Activated CD4-positive, CD25-positive, alpha-beta regulatory T cell treated with anti-CD3 and anti-CD28 coated beads, Interleukin-2, amount 50 U/mL, for 72 hours (primary cell): Measurements from ENCODE around the gene RBMXL2.

ENCODE experiments used
- DNase-seq: peaks from one replicate; pipeline ENCODE4 v3.0.0; 2021

RBMXL2 gene

GRCh38 chr11:7088921-7089320, at the start of gene RBMXL2:
Gene RBMXL2 (plus strand): TSS chr11:7088998. CDS start chr11:7089121, 123 bp downstream.
- no peak for DNase-seq

GRCh38 chr11:7046474-7047175, 42.2 kb upstream of the RBMXL2 start:
- DNase-seq, result no peak

- no peak for DNase-seq
These were observed 38.6 kb upstream of the RBMXL2 start for GRCh38 chr11:7050191-7050590.

GRCh38 chr11:7056828-7057513, 31.8 kb upstream of the RBMXL2 start:
- DNase-seq, result no peak

- no peak for DNase-seq
These were observed 31.2 kb upstream of the RBMXL2 start for GRCh38 chr11:7057641-7058040.

GRCh38 chr11:7060868-7061267, 27.9 kb upstream of the RBMXL2 start:
- no peak for DNase-seq

GRCh38 chr11:7062534-7062933, 26.3 kb upstream of the RBMXL2 start:
- DNase-seq, result no peak

- no peak for DNase-seq
These were observed 16.3 kb upstream of the RBMXL2 start for GRCh38 chr11:7072401-7073028.

GRCh38 chr11:7077101-7077500, 11.7 kb upstream of the RBMXL2 start:
- DNase-seq, result no peak

GRCh38 chr11:7079545-7080135, 9.2 kb upstream of the RBMXL2 start:
- DNase-seq, result no peak

- no peak for DNase-seq
These were observed 7.9 kb upstream of the RBMXL2 start for GRCh38 chr11:7080900-7081299.

- DNase-seq, result no peak
These were observed 7.4 kb upstream of the RBMXL2 start for GRCh38 chr11:7081441-7081840.

- DNase-seq, result no peak
These were observed 792 bp downstream of the RBMXL2 start for GRCh38 chr11:7089328-7090251.

GRCh38 chr11:7098235-7098832, 9.5 kb downstream of the RBMXL2 start:
- no peak for DNase-seq

GRCh38 chr11:7115780-7116179, 27.0 kb downstream of the RBMXL2 start:
- no peak for DNase-seq

- DNase-seq, result no peak
These were observed 27.6 kb downstream of the RBMXL2 start for GRCh38 chr11:7116370-7116769.

- no peak for DNase-seq
These were observed 49.3 kb downstream of the RBMXL2 start for GRCh38 chr11:7138051-7138450.
